WTC11 (cell line): Measurements from ENCODE around the gene SUV39H2.

Experiments
- ATF1 ChIP-seq: sonication (generic); formaldehyde crosslinking; IDR thresholded peaks from 2 replicates; pipeline ENCODE4 v1.8.1; 2023; ENCODE audit warnings: mild to moderate bottlenecking, moderate library complexity, missing genetic modification reagents
- CREB1 ChIP-seq: sonication (generic); formaldehyde crosslinking; IDR thresholded peaks from 2 replicates; pipeline ENCODE4 v1.8.0; 2023; ENCODE audit warnings: mild to moderate bottlenecking, missing genetic modification reagents
- E2F1 ChIP-seq: sonication (generic); formaldehyde crosslinking; IDR thresholded peaks from 2 replicates; pipeline ENCODE4 v1.8.0; 2022; ENCODE audit warnings: mild to moderate bottlenecking, missing genetic modification reagents
- ESRRA ChIP-seq: sonication (generic); formaldehyde crosslinking; IDR thresholded peaks from 2 replicates; pipeline ENCODE4 v1.8.1; 2022; ENCODE audit warnings: mild to moderate bottlenecking, missing genetic modification reagents, borderline replicate concordance
- JUN ChIP-seq: sonication (generic); formaldehyde crosslinking; IDR thresholded peaks from 2 replicates; pipeline ENCODE4 v1.8.0; 2023; ENCODE audit warnings: mild to moderate bottlenecking, missing genetic modification reagents
- PREB ChIP-seq: sonication (generic); formaldehyde crosslinking; IDR thresholded peaks from 2 replicates; pipeline ENCODE4 v1.8.1; 2022; ENCODE audit warnings: mild to moderate bottlenecking, missing genetic modification reagents, moderate library complexity, borderline replicate concordance
- TEAD4 ChIP-seq: sonication (generic); formaldehyde crosslinking; IDR thresholded peaks from 2 replicates; pipeline ENCODE4 v1.8.0; 2022; ENCODE audit warnings: mild to moderate bottlenecking, missing genetic modification reagents
- TP53 ChIP-seq: sonication (generic); formaldehyde crosslinking; IDR thresholded peaks from 2 replicates; pipeline ENCODE4 v1.8.1; 2023; ENCODE audit warnings: mild to moderate bottlenecking, missing genetic modification reagents
- ZNF138 ChIP-seq: sonication (generic); formaldehyde crosslinking; conservative IDR thresholded peaks from 2 replicates; pipeline ENCODE4 v1.8.1; 2022; ENCODE audit warnings: mild to moderate bottlenecking, moderate library complexity, missing genetic modification reagents
- TF ChIP-seq, protein P1 (sequence below): fragments of 200-600 bp; IDR thresholded peaks from 2 replicates; pipeline ENCODE4 v1.8.0; 2022; ENCODE audit warnings: antibody characterized with exemption
- TF ChIP-seq, protein P2 (sequence below): sonication (generic); formaldehyde crosslinking; IDR thresholded peaks from 2 replicates; pipeline ENCODE4 v1.8.1; 2023; ENCODE audit warnings: mild to moderate bottlenecking, missing genetic modification reagents, moderate library complexity
- TF ChIP-seq, protein P3 (sequence below): sonication (generic); formaldehyde crosslinking; IDR thresholded peaks from 2 replicates; pipeline ENCODE4 v1.8.0; 2023; ENCODE audit warnings: missing genetic modification reagents, mild to moderate bottlenecking, borderline replicate concordance
- TF ChIP-seq, protein P4 (sequence below): sonication (generic); formaldehyde crosslinking; conservative IDR thresholded peaks from 2 replicates; pipeline ENCODE4 v1.8.1; 2023; ENCODE audit warnings: mild to moderate bottlenecking, low read depth, missing genetic modification reagents, moderate library complexity

DNA sequence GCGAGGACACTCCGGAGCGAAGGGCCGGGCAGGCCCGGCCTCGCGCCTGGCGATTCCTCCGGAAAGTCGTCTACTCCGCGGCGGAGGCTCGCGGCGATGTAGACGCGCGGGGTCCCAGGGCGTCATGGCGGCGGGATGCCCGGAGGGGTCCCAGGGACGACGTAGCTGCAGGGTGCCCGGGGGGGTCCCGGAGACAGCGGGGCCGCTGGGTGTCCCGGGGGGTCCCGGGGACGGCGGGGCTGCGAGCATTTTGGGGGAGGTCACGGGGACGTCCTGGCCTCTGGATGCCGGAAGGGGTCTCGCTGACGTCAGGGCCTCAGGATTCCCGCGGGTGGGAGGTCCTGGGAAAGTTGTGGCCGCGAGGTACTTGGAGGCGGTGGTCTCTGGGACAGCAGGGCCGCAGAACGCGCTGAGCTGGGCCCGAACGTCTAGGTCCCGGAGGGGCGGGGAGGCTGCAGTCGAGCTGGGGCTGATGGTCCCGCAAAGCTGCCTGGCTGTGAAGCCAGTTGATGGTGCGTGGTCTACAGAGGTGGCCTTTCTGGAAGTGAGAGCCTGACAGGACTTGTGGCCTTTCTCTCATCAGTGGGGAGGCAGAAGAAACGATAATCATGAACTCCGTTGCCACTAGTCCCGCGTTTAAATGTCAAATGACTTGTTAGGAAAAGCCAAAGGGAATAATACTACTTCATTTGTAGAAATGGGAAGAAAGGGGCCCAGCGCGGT, 39.9 kb upstream of the SUV39H2 start:
- TF ChIP-seq, protein P1, sequence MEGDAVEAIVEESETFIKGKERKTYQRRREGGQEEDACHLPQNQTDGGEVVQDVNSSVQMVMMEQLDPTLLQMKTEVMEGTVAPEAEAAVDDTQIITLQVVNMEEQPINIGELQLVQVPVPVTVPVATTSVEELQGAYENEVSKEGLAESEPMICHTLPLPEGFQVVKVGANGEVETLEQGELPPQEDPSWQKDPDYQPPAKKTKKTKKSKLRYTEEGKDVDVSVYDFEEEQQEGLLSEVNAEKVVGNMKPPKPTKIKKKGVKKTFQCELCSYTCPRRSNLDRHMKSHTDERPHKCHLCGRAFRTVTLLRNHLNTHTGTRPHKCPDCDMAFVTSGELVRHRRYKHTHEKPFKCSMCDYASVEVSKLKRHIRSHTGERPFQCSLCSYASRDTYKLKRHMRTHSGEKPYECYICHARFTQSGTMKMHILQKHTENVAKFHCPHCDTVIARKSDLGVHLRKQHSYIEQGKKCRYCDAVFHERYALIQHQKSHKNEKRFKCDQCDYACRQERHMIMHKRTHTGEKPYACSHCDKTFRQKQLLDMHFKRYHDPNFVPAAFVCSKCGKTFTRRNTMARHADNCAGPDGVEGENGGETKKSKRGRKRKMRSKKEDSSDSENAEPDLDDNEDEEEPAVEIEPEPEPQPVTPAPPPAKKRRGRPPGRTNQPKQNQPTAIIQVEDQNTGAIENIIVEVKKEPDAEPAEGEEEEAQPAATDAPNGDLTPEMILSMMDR = no peak
- TF ChIP-seq ESRRA = no peak
- TF ChIP-seq, protein P2, sequence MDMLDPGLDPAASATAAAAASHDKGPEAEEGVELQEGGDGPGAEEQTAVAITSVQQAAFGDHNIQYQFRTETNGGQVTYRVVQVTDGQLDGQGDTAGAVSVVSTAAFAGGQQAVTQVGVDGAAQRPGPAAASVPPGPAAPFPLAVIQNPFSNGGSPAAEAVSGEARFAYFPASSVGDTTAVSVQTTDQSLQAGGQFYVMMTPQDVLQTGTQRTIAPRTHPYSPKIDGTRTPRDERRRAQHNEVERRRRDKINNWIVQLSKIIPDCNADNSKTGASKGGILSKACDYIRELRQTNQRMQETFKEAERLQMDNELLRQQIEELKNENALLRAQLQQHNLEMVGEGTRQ (CRISPR knock-in tag) = no peak
- no peak for TF ChIP-seq ZNF138 (CRISPR knock-in tag)
- TF ChIP-seq TP53 (CRISPR knock-in tag) = 0 out of 2 replicates have a peak, but pooled peaks have one; percentile 5
- TF ChIP-seq CREB1 (CRISPR knock-in tag) = no peak
- no peak for TF ChIP-seq PREB
- TF ChIP-seq, protein P3, sequence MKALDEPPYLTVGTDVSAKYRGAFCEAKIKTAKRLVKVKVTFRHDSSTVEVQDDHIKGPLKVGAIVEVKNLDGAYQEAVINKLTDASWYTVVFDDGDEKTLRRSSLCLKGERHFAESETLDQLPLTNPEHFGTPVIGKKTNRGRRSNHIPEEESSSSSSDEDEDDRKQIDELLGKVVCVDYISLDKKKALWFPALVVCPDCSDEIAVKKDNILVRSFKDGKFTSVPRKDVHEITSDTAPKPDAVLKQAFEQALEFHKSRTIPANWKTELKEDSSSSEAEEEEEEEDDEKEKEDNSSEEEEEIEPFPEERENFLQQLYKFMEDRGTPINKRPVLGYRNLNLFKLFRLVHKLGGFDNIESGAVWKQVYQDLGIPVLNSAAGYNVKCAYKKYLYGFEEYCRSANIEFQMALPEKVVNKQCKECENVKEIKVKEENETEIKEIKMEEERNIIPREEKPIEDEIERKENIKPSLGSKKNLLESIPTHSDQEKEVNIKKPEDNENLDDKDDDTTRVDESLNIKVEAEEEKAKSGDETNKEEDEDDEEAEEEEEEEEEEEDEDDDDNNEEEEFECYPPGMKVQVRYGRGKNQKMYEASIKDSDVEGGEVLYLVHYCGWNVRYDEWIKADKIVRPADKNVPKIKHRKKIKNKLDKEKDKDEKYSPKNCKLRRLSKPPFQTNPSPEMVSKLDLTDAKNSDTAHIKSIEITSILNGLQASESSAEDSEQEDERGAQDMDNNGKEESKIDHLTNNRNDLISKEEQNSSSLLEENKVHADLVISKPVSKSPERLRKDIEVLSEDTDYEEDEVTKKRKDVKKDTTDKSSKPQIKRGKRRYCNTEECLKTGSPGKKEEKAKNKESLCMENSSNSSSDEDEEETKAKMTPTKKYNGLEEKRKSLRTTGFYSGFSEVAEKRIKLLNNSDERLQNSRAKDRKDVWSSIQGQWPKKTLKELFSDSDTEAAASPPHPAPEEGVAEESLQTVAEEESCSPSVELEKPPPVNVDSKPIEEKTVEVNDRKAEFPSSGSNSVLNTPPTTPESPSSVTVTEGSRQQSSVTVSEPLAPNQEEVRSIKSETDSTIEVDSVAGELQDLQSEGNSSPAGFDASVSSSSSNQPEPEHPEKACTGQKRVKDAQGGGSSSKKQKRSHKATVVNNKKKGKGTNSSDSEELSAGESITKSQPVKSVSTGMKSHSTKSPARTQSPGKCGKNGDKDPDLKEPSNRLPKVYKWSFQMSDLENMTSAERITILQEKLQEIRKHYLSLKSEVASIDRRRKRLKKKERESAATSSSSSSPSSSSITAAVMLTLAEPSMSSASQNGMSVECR = no peak; the same call in 1 of the 2 replicates
- TF ChIP-seq TEAD4 (CRISPR knock-in tag) = no peak
- TF ChIP-seq ATF1 = no peak
- no peak for TF ChIP-seq E2F1 (CRISPR knock-in tag)
- TF ChIP-seq JUN (CRISPR knock-in tag) = no peak
- TF ChIP-seq, protein P4, sequence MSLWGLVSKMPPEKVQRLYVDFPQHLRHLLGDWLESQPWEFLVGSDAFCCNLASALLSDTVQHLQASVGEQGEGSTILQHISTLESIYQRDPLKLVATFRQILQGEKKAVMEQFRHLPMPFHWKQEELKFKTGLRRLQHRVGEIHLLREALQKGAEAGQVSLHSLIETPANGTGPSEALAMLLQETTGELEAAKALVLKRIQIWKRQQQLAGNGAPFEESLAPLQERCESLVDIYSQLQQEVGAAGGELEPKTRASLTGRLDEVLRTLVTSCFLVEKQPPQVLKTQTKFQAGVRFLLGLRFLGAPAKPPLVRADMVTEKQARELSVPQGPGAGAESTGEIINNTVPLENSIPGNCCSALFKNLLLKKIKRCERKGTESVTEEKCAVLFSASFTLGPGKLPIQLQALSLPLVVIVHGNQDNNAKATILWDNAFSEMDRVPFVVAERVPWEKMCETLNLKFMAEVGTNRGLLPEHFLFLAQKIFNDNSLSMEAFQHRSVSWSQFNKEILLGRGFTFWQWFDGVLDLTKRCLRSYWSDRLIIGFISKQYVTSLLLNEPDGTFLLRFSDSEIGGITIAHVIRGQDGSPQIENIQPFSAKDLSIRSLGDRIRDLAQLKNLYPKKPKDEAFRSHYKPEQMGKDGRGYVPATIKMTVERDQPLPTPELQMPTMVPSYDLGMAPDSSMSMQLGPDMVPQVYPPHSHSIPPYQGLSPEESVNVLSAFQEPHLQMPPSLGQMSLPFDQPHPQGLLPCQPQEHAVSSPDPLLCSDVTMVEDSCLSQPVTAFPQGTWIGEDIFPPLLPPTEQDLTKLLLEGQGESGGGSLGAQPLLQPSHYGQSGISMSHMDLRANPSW (CRISPR knock-in tag) = no peak
